ENCODE measurements around the gene CRYBA1.

- TF ChIP-seq CTCF (IDR thresholded peaks at IDR 0.05; ENCODE audit: low read length): no peak
- TF ChIP-seq EZH2 (optimal IDR thresholded peaks at IDR 0.05; ENCODE audit: low read depth, low read length): no peak
- no peak for TF ChIP-seq EZH2phosphoT487 (IDR thresholded peaks at IDR 0.05; ENCODE audit: low read length)
Measured at GRCh38 chr17:29283496-29283895, 36.8 kb downstream of the CRYBA1 start.
